Activated CD4-positive, CD25-positive, alpha-beta regulatory T cell treated with anti-CD3 and anti-CD28 coated beads, Interleukin-2, amount 50 U/mL, for 24 hours (primary cell): ENCODE data around the gene RRBP1.

Experiments
- ATAC-seq, 2 donors: fragments of 150-1000 bp; cut with Tn5 transposase; one replicate each; pipeline ENCODE4 v1.10.0; 2021; ENCODE audit warnings: mild to moderate bottlenecking in 1 of 2, moderate library complexity in 1 of 2

The RRBP1 gene

DNA sequence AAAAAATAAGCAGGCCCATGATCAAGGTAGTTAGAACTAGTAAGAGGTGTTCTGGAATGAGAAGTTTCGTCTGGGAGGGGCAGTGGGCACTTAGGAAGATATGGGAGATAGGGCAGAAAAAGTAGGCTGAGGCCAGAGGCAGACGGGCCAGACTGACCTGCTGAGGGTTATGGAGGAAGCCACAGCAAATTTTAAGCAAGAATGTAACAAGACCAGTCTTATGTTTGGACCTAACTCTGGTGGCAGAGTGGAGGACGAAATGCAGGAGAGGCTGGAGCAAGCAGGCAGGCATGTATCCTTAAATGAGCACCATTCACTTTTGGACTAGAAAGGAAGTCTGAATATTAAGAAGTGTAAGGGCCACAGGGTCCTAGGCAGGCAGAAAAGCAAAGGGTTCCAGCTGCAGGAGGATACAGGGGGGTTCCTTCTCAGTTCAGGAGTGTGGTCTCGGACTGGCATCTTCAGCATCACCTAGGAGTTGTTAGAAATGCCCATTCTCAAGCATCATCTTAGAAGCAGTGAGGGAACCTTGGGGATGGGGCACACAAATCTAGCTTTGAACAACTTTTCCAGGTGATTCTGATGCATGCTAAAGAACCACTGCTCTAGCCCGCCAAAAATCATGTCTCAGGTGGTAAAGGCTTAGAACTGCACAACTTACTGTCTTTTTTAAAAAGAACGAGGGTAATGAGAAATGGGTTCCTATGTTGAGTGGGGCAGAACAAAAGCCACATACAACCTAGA, 113.8 kb downstream of the RRBP1 start:
- ATAC-seq: no peak

DNA sequence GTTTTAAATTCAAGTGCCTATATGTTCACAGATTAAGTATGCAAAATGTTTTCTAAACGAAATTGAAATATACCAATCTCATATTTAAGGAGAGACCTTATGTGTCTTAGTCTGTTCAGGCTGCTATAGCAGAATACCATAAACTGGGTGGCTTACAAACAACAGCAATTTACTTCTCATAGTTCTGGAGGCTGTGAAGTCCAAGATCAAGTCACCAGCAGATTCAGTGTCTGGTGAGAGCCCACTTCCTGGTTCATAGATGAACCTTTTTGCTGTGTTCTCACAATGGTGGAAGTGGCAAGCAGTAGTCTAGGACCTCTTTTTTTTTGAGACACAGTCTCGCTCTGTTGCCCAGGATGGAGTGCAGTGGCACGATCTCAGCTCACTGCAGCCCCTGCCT, 115.7 kb downstream of the RRBP1 start:
- no peak for ATAC-seq

GRCh38 chr20:17565169-17565845, 116.7 kb downstream of the RRBP1 start:
- ATAC-seq: no peak
